ENCODE results near the gene KLHL30.

The KLHL30 gene

GRCh38 chr2:238138331-238139195 lies at the start of gene KLHL30:
KLHL30 (plus strand) TSS chr2:238138668; CDS start chr2:238140755, 2,087 bp downstream.
- DNase-seq, result no peak

- DNase-seq, result no peak
Observed at GRCh38 chr2:238090887-238091286, 47.6 kb upstream of the KLHL30 start.

- no peak for DNase-seq
Observed at GRCh38 chr2:238091436-238092060, 46.9 kb upstream of the KLHL30 start.

GRCh38 chr2:238092486-238093035 lies 45.9 kb upstream of the KLHL30 start:
- DNase-seq, result no peak

GRCh38 chr2:238093181-238094140 lies 45.0 kb upstream of the KLHL30 start:
- DNase-seq, result no peak

GRCh38 chr2:238094438-238095022 lies 43.9 kb upstream of the KLHL30 start:
- DNase-seq, result no peak

GRCh38 chr2:238095143-238095542 lies 43.3 kb upstream of the KLHL30 start:
- no peak for DNase-seq

GRCh38 chr2:238096311-238097011 lies 42.0 kb upstream of the KLHL30 start:
- no peak for DNase-seq

- DNase-seq, result no peak
Observed at GRCh38 chr2:238097201-238097987, 41.1 kb upstream of the KLHL30 start.

GRCh38 chr2:238097988-238098871 lies 40.2 kb upstream of the KLHL30 start:
- peak; percentile 47 for DNase-seq

- DNase-seq, result no peak
Observed at GRCh38 chr2:238098901-238099713, 39.4 kb upstream of the KLHL30 start.

GRCh38 chr2:238099714-238100048 lies 38.8 kb upstream of the KLHL30 start:
- DNase-seq, result no peak

GRCh38 chr2:238100049-238100820 lies 38.2 kb upstream of the KLHL30 start, which contains the start of gene ESPNL:
ESPNL (plus strand) TSS chr2:238100340; CDS start chr2:238100420, 80 bp downstream.
- DNase-seq, result no peak

GRCh38 chr2:238100821-238101771 lies 37.4 kb upstream of the KLHL30 start:
- DNase-seq, result no peak

- DNase-seq, result no peak
Observed at GRCh38 chr2:238101891-238102841, 36.3 kb upstream of the KLHL30 start.

- DNase-seq, result no peak
Observed at GRCh38 chr2:238102865-238103264, 35.6 kb upstream of the KLHL30 start.

All from CD4-positive, alpha-beta T cell treated with Interleukin-15 for 1 hour (primary cell).